PFSK-1 (cell line): ENCODE measurements around the gene MYBL2.

Source experiments
- FOXP2 ChIP-seq: optimal IDR thresholded peaks from 2 replicates; pipeline ENCODE3; 2011; ENCODE audit warnings: borderline replicate concordance, control low read depth, inconsistent platforms; ENCODE audit not compliant: insufficient read depth; ENCODE audit errors: extremely low read length, extremely low read depth
- POLR2AphosphoS5 ChIP-seq: IDR thresholded peaks from 2 replicates; pipeline ENCODE4 v1.6.1; 2012; ENCODE audit warnings: low read depth, mild to moderate bottlenecking, control low read depth, low read length, moderate library complexity
- REST ChIP-seq, 2 experiments: IDR thresholded peaks; 2 replicates each; pipeline versions ENCODE4 v1.6.1 to v1.8.0; 2011 to 2012; ENCODE audit warnings: low read depth in 2 of 2, low read length in 2 of 2, control low read depth in 1 of 2, inconsistent platforms in 1 of 2, mild to moderate bottlenecking in 1 of 2, moderate library complexity in 1 of 2; ENCODE audit not compliant: insufficient read depth in 1 of 2
- SIN3A ChIP-seq: IDR thresholded peaks from 2 replicates; pipeline ENCODE4 v1.6.1; 2012; ENCODE audit warnings: mild to moderate bottlenecking, low read length, moderate library complexity, borderline replicate concordance; ENCODE audit not compliant: insufficient read depth
- TAF1 ChIP-seq: IDR thresholded peaks from 2 replicates; pipeline ENCODE4 v1.6.1; 2012; ENCODE audit warnings: low read length, control low read depth, borderline replicate concordance; ENCODE audit not compliant: insufficient read depth

MYBL2 gene

GRCh38 chr20:43716757-43717615 is 50.1 kb downstream of the MYBL2 start:
- TF ChIP-seq TAF1: no peak
- no peak for TF ChIP-seq SIN3A
- no peak for TF ChIP-seq FOXP2
- TF ChIP-seq REST (IDR thresholded peaks at IDR 0.05; ENCODE audit: insufficient read depth in 1 of 2, low read depth in 2 of 2, low read length in 2 of 2): no peak

- TF ChIP-seq FOXP2: no peak
- no peak for TF ChIP-seq TAF1
- TF ChIP-seq REST (IDR thresholded peaks at IDR 0.05; ENCODE audit: insufficient read depth in 1 of 2, low read depth in 2 of 2, low read length in 2 of 2): no peak
- TF ChIP-seq SIN3A: no peak
- TF ChIP-seq POLR2AphosphoS5: no peak
Observed at GRCh38 chr20:43717616-43717995, 50.7 kb downstream of the MYBL2 start.

- TF ChIP-seq TAF1: no peak
- TF ChIP-seq REST (IDR thresholded peaks at IDR 0.05; ENCODE audit: insufficient read depth in 1 of 2, low read depth in 2 of 2, low read length in 2 of 2): no peak
- no peak for TF ChIP-seq FOXP2
- TF ChIP-seq SIN3A: no peak
- TF ChIP-seq POLR2AphosphoS5: no peak
Observed at GRCh38 chr20:43720007-43720406, 53.1 kb downstream of the MYBL2 start.

GRCh38 chr20:43721097-43721428 is 54.1 kb downstream of the MYBL2 start:
- TF ChIP-seq REST (IDR thresholded peaks at IDR 0.05; ENCODE audit: insufficient read depth in 1 of 2, low read depth in 2 of 2, low read length in 2 of 2): no peak
- no peak for TF ChIP-seq TAF1
